KMS-11 (cell line): ENCODE data around the gene PSMD11.

Source experiments
- H2AFZ ChIP-seq: fragments of 200-600 bp; sonication (generic); 2 replicates; pipeline ENCODE4 v1.6.1; 2016; ENCODE audit warnings: antibody characterized with exemption, mixed run types, low read depth
- H3K27ac ChIP-seq: fragments of 200-600 bp; sonication (generic); 2 replicates; pipeline ENCODE4 v1.6.1; 2016; ENCODE audit warnings: mild to moderate bottlenecking, mixed run types
- H3K27me3 ChIP-seq: fragments of 200-600 bp; sonication (generic); 2 replicates; pipeline ENCODE4 v1.6.1; 2017; ENCODE audit warnings: mild to moderate bottlenecking, low read depth, mixed run types, moderate library complexity; ENCODE audit not compliant: insufficient read depth
- H3K36me3 ChIP-seq: fragments of 200-600 bp; sonication (generic); 2 replicates; pipeline ENCODE4 v1.6.1; 2017; ENCODE audit warnings: mild to moderate bottlenecking, mixed run types; ENCODE audit not compliant: insufficient read depth
- H3K4me1 ChIP-seq: fragments of 200-600 bp; sonication (generic); 2 replicates; pipeline ENCODE4 v1.6.1; 2016; ENCODE audit warnings: mild to moderate bottlenecking, low read depth, mixed run types; ENCODE audit not compliant: poor library complexity, severe bottlenecking
- H3K4me2 ChIP-seq: fragments of 200-600 bp; sonication (generic); 2 replicates; pipeline ENCODE4 v1.7.0; 2016; ENCODE audit warnings: mild to moderate bottlenecking, mixed run types
- H3K4me3 ChIP-seq: fragments of 200-600 bp; sonication (generic); IDR thresholded peaks from 2 replicates; pipeline ENCODE4 v1.6.1; 2017; ENCODE audit warnings: low read depth, low read length, mixed read lengths; ENCODE audit not compliant: insufficient read depth
- H3K79me2 ChIP-seq: fragments of 200-600 bp; sonication (generic); 2 replicates; pipeline ENCODE4 v1.6.1; 2016; ENCODE audit warnings: low read depth, mixed run types; ENCODE audit not compliant: insufficient read depth
- H3K9ac ChIP-seq: fragments of 200-600 bp; sonication (generic); 2 replicates; pipeline ENCODE4 v1.6.1; 2016; ENCODE audit warnings: mild to moderate bottlenecking, mixed run types
- H4K20me1 ChIP-seq: fragments of 200-600 bp; sonication (generic); 2 replicates; pipeline ENCODE4 v1.6.1; 2016; ENCODE audit warnings: mild to moderate bottlenecking, mixed run types; ENCODE audit not compliant: insufficient read depth
- CTCF ChIP-seq: fragments of 200-600 bp; sonication (generic); conservative IDR thresholded peaks from 2 replicates; pipeline ENCODE4 v1.6.1; 2017; ENCODE audit warnings: low read depth, mild to moderate bottlenecking, antibody characterized with exemption, low read length, moderate library complexity, mixed read lengths

The PSMD11 gene

GRCh38 chr17:32481193-32481592 lies 36.9 kb downstream of the PSMD11 start:
- H3K79me2 ChIP-seq: no peaks in the 10 kb centered on the region
- peaks cover 13% of the 10 kb centered on the region; the same call in 1 of the 2 replicates for H3K36me3 ChIP-seq
- H3K4me3 ChIP-seq: no peak overlapping the region
- H3K4me2 ChIP-seq: no peak overlapping the region
- no peaks in the 10 kb centered on the region for H3K27me3 ChIP-seq
- peaks cover 54% of the 10 kb centered on the region for H3K4me1 ChIP-seq
- peak overlapping the region; percentile 14; the same call in 1 of the 2 replicates for H3K9ac ChIP-seq
- H4K20me1 ChIP-seq: no peaks in the 10 kb centered on the region
- no peak for TF ChIP-seq CTCF
- H2AFZ ChIP-seq: no peak overlapping the region
- peak overlapping the region; percentile 45; the same call in 1 of the 2 replicates for H3K27ac ChIP-seq

- peaks cover 13% of the 10 kb centered on the region; the same call in 1 of the 2 replicates for H3K36me3 ChIP-seq
- H3K79me2 ChIP-seq: no peaks in the 10 kb centered on the region
- no peak overlapping the region for H3K4me3 ChIP-seq
- no peak overlapping the region; the same call in 1 of the 2 replicates for H3K9ac ChIP-seq
- no peaks in the 10 kb centered on the region for H4K20me1 ChIP-seq
- H3K27me3 ChIP-seq: no peaks in the 10 kb centered on the region
- H3K4me1 ChIP-seq: peaks cover 58% of the 10 kb centered on the region
- H3K27ac ChIP-seq: peak overlapping the region; percentile 45; the same call in 1 of the 2 replicates
- no peak overlapping the region for H2AFZ ChIP-seq
- TF ChIP-seq CTCF: no peak
- peak overlapping the region; percentile 40; the same call in 1 of the 2 replicates for H3K4me2 ChIP-seq
Measured at GRCh38 chr17:32482568-32483320, 38.4 kb downstream of the PSMD11 start.

GRCh38 chr17:32483451-32484019 lies 39.2 kb downstream of the PSMD11 start:
- Histone ChIP-seq H3K9ac (no peak overlapping the region), H3K4me1 (peaks cover 66% of the 10 kb centered on the region), H3K36me3 (peaks cover 5% of the 10 kb centered on the region; the same call in 1 of the 2 replicates), H3K4me3 (no peak overlapping the region), H3K4me2 (no peak overlapping the region), H3K27me3 (no peaks in the 10 kb centered on the region), H3K27ac (peak overlapping the region; percentile 45; the same call in 1 of the 2 replicates), H4K20me1 (no peaks in the 10 kb centered on the region), H3K79me2 (no peaks in the 10 kb centered on the region), H2AFZ (no peak overlapping the region)
- TF ChIP-seq CTCF: peak; percentile 48; the same call in 1 of the 2 replicates

- peaks cover 68% of the 10 kb centered on the region for H3K4me1 ChIP-seq
- H3K4me3 ChIP-seq: no peak overlapping the region
- H3K79me2 ChIP-seq: no peaks in the 10 kb centered on the region
- H4K20me1 ChIP-seq: no peaks in the 10 kb centered on the region
- H3K9ac ChIP-seq: no peak overlapping the region
- 0 out of 2 replicates have a peak, but pooled peaks cover 5% of the 10 kb centered on the region for H3K36me3 ChIP-seq
- H2AFZ ChIP-seq: no peak overlapping the region
- H3K4me2 ChIP-seq: no peak overlapping the region
- H3K27me3 ChIP-seq: no peaks in the 10 kb centered on the region
- no peak; the same call in 1 of the 2 replicates for TF ChIP-seq CTCF
- no peak overlapping the region; the same call in 1 of the 2 replicates for H3K27ac ChIP-seq
Measured at GRCh38 chr17:32484041-32484461, 39.7 kb downstream of the PSMD11 start.
